Stimulated activated CD8-positive, alpha-beta memory T cell treated with anti-CD3 and anti-CD28 coated beads, Interleukin-4, amount 100 ng/mL, for 1 hour (primary cell): ENCODE results near the gene ZYG11B.
"Not testable (repeated sequence)": the region's sequence is repeated elsewhere in the genome, so short reads cannot be mapped to it uniquely, and the experiment has no call there.

Experiments used
- DNase-seq, 2 donors: peaks; one replicate each; pipeline ENCODE4 v3.0.0-alpha.2; 2020; ENCODE audit warnings: low read depth in 2 of 2, low spot score in 1 of 2

Gene ZYG11B

GRCh38 chr1:52726265-52727113 is at the start of gene ZYG11B:
ZYG11B (plus strand) TSS chr1:52726453; CDS start chr1:52726654, 201 bp downstream.
- peak; percentile 76 to 84 for DNase-seq

GRCh38 chr1:52677076-52677806 is 49.0 kb upstream of the ZYG11B start:
- no peak for DNase-seq

- DNase-seq = no peak
Measured at GRCh38 chr1:52679048-52679447, 47.2 kb upstream of the ZYG11B start.

- DNase-seq = no peak
Measured at GRCh38 chr1:52679498-52679897, 46.8 kb upstream of the ZYG11B start.

- no peak for DNase-seq
Measured at GRCh38 chr1:52680353-52680752, 45.9 kb upstream of the ZYG11B start.

- no peak for DNase-seq
Measured at GRCh38 chr1:52681136-52681535, 45.1 kb upstream of the ZYG11B start.

- no peak for DNase-seq
Measured at GRCh38 chr1:52683367-52683940, 42.8 kb upstream of the ZYG11B start.

DNA sequence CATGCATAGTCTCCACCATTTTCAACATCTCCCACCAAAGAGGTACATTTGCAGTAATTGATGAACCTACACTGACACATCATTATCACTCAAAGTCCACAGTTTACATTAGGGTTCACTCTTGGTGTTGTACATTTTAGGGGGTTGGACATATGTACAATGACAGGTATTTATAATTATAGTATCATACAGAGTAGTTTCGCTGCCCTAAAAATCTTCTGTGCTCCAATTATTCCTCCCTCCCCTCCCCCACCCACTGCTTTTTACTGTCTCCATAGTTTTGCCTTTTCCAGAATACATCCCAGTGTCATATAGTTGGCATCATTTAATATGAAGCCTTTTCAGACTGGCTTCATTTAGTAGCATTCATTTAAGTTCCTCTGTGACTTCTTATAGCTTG is 41.7 kb upstream of the ZYG11B start:
- DNase-seq = no peak

DNA sequence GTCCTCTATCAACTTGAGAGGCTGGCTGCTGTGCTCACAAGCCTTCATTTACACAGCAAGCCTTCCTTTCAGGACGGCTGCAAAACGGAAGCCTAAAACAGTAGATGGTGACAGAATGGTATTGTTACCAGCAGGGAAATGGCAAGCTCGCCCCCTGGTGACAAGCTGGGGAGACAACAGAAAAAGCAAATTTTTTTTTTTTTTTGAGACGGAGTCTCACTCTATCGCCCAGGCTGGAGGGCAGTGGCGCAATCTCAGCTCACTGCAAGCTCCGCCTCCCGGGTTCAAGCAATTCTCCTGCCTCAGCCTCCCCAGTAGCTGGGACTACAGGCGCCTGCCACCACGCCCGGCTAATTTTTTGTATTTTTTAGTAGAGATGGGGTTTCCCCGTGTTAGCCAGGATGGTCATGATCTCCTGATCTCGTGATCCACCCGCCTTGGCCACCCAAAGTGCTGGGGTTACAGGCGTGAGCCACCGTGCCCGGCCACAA is 39.9 kb upstream of the ZYG11B start:
- DNase-seq = peak; percentile 45 to 58

- no peak for DNase-seq
Measured at GRCh38 chr1:52686830-52687229, 39.4 kb upstream of the ZYG11B start.

GRCh38 chr1:52691821-52692220 is 34.4 kb upstream of the ZYG11B start:
- DNase-seq = no peak

- no peak for DNase-seq
Measured at GRCh38 chr1:52692697-52693096, 33.6 kb upstream of the ZYG11B start.

DNA sequence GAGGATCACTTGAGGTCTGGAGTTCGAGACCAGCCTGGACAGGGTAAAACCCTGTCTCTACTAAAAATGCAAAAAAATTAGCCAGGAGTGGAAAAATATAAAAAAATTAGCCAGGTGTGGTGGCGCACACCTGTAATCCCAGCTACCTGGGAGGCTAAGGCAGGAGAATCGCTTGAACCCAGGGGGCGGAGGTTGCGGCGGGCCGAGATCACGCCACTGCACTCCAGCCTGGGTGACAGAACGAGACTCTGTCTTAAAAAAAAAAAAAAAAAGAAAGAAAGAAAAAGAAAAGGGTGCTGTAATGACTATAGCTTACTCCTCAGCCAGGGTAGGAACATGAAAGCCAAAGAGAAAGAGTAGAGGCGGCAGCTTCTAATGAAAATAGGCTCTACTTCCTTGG is 32.9 kb upstream of the ZYG11B start:
- DNase-seq = not testable (repeated sequence)

DNA sequence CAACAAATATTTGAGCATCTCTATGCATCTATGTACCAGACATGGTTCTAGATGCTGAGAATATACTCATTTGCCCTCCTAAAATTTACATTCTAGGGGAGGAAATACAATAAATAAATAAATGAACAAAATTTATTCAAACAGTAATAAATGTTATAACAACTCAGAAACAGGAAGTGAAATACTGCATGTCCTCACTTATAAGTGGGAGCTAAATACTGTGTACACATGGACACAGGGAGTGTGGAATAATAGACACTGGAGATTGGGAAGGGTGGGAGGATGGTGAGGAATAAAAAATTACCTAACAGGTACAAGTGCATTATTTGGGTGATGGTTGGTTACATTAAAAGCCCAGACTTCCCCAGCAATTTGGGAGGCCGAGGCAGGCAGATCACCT is 32.4 kb upstream of the ZYG11B start:
- DNase-seq = no peak

DNA sequence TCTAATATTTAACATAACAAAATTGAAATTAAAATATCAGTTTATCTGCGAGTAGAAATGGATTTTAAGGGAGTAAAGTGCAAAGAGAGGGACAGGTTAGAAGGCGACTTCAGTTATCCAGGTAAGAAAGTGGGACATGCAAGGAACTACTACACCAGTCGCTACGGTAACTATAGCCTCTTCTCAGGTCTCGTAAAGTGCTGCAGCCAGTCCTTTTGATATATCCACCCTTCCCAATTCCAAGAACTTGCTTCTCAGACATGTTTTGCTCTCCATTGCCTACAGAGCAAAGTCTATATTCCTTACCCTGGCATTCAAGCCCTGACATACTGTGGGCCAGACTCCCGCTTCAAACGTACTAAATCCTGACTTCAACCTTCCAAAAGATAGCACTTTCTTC is 30.6 kb upstream of the ZYG11B start:
- DNase-seq = no peak

DNA sequence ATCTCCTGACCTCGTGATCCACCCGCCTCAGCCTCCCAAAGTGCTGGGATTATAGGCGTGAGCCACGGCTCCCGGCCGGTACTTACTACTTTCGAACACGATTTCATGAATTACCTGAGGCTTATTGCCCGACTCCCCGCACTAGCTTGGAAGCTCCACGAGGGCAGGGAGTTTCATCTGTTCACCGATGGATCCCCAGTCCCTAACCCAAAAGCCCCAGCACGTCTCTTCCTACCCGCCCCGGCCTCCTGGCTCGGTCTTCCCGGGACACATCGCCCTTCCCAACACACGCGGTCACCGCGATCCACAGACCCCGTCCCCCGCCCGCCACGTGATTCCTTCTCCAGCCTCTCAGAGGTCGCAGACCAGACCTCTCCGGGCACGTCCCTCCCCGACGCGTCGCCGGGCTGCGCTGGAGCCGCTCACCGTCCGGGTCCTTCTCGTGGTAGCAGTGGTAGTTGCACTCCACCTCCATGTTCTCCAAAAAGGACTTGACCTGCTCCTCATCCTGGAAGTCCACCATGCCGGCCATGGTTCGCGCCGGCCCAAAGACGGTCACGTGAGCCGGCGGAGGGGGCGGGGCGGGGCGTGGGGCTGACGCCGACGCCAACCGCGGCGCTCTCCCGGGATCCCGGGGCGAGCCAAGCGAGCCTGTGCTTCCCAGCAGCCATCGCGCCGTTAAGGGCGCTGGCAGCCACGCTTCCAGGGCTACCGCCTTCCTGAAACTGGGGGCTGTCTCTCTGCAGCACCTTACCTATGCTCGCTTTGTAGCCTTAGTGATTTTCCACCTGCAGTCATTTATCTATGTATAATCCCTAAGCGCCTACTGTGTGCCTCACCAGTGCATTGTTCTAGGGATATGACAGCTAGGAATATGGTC is 28.2 kb upstream of the ZYG11B start, which contains the start of gene COA7:
Gene COA7, minus strand, starts transcription at position 553 of the 880 bp plus-strand sequence. Its CDS starts 21 bp downstream, at position 532.
- DNase-seq = peak; percentile 22 to 25

GRCh38 chr1:52702886-52703787 is 23.1 kb upstream of the ZYG11B start:
- DNase-seq = peak; percentile 42 to 57

DNA sequence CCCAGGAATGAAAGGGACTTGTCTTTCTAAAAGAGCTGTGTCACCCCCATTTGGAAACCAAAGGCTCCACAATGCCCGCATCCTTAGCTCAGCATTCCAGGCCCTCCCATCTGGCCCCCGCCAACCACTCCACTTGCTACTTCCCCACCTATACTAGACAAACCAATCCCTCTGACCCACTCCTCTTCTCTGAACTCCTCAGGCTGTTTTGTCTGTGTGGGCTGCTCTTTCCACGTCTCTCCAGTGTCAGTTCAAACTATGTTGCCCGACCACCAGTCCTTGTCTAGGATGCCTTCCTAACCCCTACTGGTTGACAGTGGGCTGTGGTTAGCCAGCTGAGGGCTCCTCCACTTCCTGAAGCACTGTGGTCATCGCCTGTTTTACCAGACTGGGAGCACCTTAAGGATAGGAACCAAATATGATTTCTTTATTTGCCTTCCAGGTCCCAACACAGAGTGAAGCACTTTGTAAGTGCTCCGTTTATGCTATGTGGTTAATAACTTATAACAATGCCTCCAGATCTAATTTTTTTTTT is 20.1 kb upstream of the ZYG11B start:
- DNase-seq = no peak
